Astrocyte of the spinal cord (primary cell): ENCODE results near the gene MEGF11.

Source experiments
- DNase-seq: peaks from one replicate; pipeline ENCODE4 v3.0.0; 2011; ENCODE audit warnings: low read depth, low spot score
- H3K4me3 ChIP-seq: 2 replicates; pipeline ENCODE4 v1.5.1; 2011; ENCODE audit warnings: low read depth, mild to moderate bottlenecking, low read length, moderate library complexity
- in situ Hi-C: cut with HindIII; loops from 2 replicates; pipeline ENCODE4 v1.10.0; 2017; ENCODE audit warnings: low sequenced_read_pairs
- TF ChIP-seq, protein P1 (sequence below): IDR thresholded peaks from 2 replicates; pipeline ENCODE4 v1.5.1; 2012; ENCODE audit warnings: low read depth, mild to moderate bottlenecking, low read length, inconsistent platforms

Gene MEGF11

DNA sequence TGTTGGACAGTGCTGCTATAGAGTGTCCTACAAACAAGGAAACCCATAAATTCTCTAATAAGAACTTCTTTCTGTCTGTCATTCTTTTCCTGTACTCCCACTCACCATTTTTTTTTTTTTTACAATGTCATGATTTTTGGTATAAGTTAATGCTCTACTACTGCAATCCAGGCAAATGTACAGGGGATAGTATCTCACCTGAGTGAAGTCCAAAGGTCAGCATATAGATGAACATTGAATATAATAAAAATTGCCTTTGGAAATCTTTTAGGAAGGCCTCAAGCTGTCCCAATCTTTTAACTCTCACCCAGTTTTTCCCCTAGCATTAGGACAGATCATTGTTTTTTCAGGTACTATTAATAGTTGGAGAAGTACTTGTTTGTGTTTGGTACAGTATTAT is 405.6 kb downstream of the MEGF11 start:
- DNase-seq, result no peak
- no peak overlapping the region for H3K4me3 ChIP-seq
- TF ChIP-seq, protein P1, sequence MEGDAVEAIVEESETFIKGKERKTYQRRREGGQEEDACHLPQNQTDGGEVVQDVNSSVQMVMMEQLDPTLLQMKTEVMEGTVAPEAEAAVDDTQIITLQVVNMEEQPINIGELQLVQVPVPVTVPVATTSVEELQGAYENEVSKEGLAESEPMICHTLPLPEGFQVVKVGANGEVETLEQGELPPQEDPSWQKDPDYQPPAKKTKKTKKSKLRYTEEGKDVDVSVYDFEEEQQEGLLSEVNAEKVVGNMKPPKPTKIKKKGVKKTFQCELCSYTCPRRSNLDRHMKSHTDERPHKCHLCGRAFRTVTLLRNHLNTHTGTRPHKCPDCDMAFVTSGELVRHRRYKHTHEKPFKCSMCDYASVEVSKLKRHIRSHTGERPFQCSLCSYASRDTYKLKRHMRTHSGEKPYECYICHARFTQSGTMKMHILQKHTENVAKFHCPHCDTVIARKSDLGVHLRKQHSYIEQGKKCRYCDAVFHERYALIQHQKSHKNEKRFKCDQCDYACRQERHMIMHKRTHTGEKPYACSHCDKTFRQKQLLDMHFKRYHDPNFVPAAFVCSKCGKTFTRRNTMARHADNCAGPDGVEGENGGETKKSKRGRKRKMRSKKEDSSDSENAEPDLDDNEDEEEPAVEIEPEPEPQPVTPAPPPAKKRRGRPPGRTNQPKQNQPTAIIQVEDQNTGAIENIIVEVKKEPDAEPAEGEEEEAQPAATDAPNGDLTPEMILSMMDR, result no peak
- in situ Hi-C loops, result no loop called here

DNA sequence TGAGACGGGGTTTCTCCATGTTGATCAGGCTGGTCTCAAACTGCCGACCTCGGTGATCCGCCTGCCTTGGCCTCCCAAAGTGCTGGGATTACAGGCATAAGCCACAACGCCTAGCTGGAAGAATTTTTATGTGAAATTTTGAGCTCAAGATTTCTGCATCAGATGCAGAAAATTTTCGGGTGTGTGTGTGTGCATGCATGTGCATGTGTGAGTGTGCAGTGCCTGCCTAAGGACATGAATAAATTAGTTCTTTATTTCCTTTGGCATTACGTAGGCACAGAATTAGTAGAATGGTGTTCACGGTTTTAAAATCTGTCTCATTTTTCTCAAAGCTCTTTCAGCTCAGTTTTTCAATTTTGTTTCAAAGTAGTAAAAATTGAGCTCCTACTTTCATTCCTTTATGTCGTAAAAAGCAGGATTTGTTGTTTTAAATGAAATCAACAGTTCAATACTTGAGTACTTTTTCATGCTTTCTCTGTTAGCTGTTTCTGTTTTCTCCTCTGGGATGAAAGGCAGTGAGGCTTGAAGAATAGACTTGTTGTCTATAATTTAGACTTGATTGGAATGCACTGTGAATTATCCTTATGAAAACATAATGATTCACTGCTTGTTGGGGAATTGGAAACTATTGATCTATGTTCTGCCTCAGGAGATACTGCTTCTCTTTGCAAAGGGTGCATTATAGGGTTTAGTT is 407.6 kb downstream of the MEGF11 start:
- no peak overlapping the region for H3K4me3 ChIP-seq
- DNase-seq, result no peak
- in situ Hi-C loops, result no loop called here
- TF ChIP-seq, protein P1, result no peak
